Neural crest cell (in vitro differentiated cells): ENCODE measurements around the gene ZNF227. TPM values are rescaled to one million over a fixed set of nuclear protein-coding genes. Genes with fewer than 3 reads are reported as not detected.

Experiments
- DNase-seq: peaks from one replicate; pipeline ENCODE4 v3.0.0; 2021; ENCODE audit warnings: low read depth, mixed read lengths, low spot score
- H3K27ac Mint-ChIP-seq: one replicate; pipeline ENCODE4 v1.8.0; 2021; ENCODE audit warnings: mild to moderate bottlenecking, mixed read lengths; ENCODE audit not compliant: unreplicated experiment
- H3K27me3 Mint-ChIP-seq: 2 replicates; pipeline ENCODE4 v1.8.0; 2021; ENCODE audit warnings: low read depth, mild to moderate bottlenecking, mixed read lengths
- H3K36me3 Mint-ChIP-seq: 2 replicates; pipeline ENCODE4 v1.8.0; 2021; ENCODE audit warnings: low read depth, mild to moderate bottlenecking, mixed read lengths
- H3K4me1 Mint-ChIP-seq: 2 replicates; pipeline ENCODE4 v1.8.0; 2021; ENCODE audit warnings: mixed read lengths
- H3K4me3 Mint-ChIP-seq: one replicate; pipeline ENCODE4 v1.8.0; 2021; ENCODE audit warnings: mild to moderate bottlenecking, mixed read lengths
- H3K9me3 Mint-ChIP-seq: 2 replicates; pipeline ENCODE4 v1.8.0; 2021; ENCODE audit warnings: mixed read lengths
- CTCF ChIP-seq: fragments of 200-600 bp; sonication (generic); conservative IDR thresholded peaks from 2 replicates; pipeline ENCODE4 v1.5.0; 2021; ENCODE audit warnings: antibody characterized with exemption, mild to moderate bottlenecking
- total RNA-seq: library from RNA; stranded (reverse); gene quantifications from 2 replicates; pipeline ENCODE4 v1.2.1, GENCODE V29; 2021

The ZNF227 gene
- total RNA-seq, 1 donor from 2014 or later, result 35.8 TPM

DNA sequence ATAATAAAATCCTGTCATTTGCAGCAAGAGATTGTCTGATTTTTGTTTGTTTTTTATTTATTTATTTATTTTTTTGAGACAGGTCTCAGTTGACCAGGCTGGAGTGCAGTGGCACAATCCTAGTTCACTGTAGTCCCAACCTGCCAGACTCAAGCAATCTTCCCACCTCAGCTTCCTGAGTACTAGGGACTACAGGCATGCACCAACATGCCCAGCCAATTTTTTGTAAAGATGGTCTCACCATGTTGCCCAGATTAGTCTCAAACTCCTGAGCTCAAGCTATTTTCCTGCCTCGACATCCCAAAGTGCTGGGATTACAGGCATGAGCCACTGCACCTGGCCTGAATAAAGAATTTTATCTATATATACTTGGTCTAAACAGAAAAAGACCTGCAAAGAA lies 65.0 kb downstream of the ZNF227 start:
- no peak for TF ChIP-seq CTCF
- no peaks in the 10 kb centered on the region for H3K27me3 Mint-ChIP-seq
- H3K4me3 Mint-ChIP-seq, result no peak overlapping the region
- peaks cover 62% of the 10 kb centered on the region for H3K36me3 Mint-ChIP-seq
- H3K27ac Mint-ChIP-seq, result no peak overlapping the region
- no peaks in the 10 kb centered on the region for H3K4me1 Mint-ChIP-seq
- no peak for DNase-seq
- peaks cover 40% of the 10 kb centered on the region for H3K9me3 Mint-ChIP-seq

GRCh38 chr19:44278181-44278690 lies 65.9 kb downstream of the ZNF227 start:
- Mint-ChIP-seq H3K27ac (no peak overlapping the region), H3K9me3 (peaks cover 39% of the 10 kb centered on the region), H3K27me3 (no peaks in the 10 kb centered on the region), H3K36me3 (peaks cover 62% of the 10 kb centered on the region), H3K4me3 (no peak overlapping the region), H3K4me1 (no peaks in the 10 kb centered on the region)
- no peak for TF ChIP-seq CTCF
- no peak for DNase-seq

- no peaks in the 10 kb centered on the region for H3K4me1 Mint-ChIP-seq
- peaks cover 22% of the 10 kb centered on the region for H3K9me3 Mint-ChIP-seq
- no peak for TF ChIP-seq CTCF
- H3K27me3 Mint-ChIP-seq, result no peaks in the 10 kb centered on the region
- no peak overlapping the region for H3K4me3 Mint-ChIP-seq
- H3K36me3 Mint-ChIP-seq, result peaks cover 52% of the 10 kb centered on the region
- H3K27ac Mint-ChIP-seq, result no peak overlapping the region
- no peak for DNase-seq
Observed at GRCh38 chr19:44280916-44281315, 68.6 kb downstream of the ZNF227 start.

DNA sequence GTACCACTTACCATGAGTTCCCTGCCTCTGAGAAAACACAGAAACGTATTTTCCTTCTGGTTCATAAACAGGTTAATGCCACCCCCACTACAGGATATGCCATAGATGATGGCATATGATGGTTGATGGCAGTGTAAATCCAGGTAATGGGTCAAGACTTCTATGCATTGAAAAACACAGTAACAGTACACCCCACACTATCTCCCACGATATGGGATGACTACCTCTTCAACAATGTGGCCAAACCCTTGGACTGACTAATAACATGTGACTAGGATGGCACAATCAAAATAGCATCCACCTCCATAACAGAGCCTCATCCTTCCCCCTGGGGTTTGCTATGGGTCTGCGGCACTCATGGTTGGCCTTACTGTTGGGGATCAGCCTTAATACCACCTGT lies 70.5 kb downstream of the ZNF227 start:
- Mint-ChIP-seq H3K36me3 (peaks cover 60% of the 10 kb centered on the region), H3K27ac (no peak overlapping the region), H3K9me3 (peaks cover 24% of the 10 kb centered on the region), H3K4me3 (no peak overlapping the region), H3K27me3 (no peaks in the 10 kb centered on the region), H3K4me1 (no peaks in the 10 kb centered on the region)
- TF ChIP-seq CTCF, result no peak
- no peak for DNase-seq

DNA sequence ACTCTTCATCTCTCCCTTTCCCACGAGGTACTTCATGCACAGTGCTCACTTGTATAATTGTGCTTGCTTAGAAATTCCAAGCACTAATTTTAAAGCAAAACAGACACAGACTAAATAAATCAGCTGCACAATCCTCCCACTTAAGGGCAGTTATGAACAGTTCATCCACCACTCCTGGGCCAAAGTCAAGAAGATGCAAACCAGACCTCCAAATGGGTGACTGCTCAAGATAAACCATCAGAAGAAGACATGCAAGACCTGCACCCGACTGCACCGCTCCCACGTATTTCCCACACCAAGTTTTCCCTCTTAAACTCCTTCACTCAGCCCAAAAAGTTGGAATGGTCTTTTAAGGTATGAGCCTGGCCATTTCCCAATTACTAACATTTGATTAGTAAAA lies 72.6 kb downstream of the ZNF227 start:
- DNase-seq, result no peak
- no peaks in the 10 kb centered on the region for H3K4me1 Mint-ChIP-seq
- H3K27ac Mint-ChIP-seq, result no peak overlapping the region
- no peak overlapping the region for H3K4me3 Mint-ChIP-seq
- peaks cover 71% of the 10 kb centered on the region for H3K36me3 Mint-ChIP-seq
- no peak for TF ChIP-seq CTCF
- H3K27me3 Mint-ChIP-seq, result no peaks in the 10 kb centered on the region
- H3K9me3 Mint-ChIP-seq, result peaks cover 25% of the 10 kb centered on the region

Other genes with a start within 250 kb of the ZNF227 start
- 8.8 and 11.9 TPM in 2 replicates for gene ZNF155, start 228.3 kb upstream of the ZNF227 start, total RNA-seq
- gene ZNF230, start 209.6 kb upstream of the ZNF227 start, total RNA-seq, result 6.0 and 6.5 TPM in 2 replicates
- 7.6 and 8.1 TPM in 2 replicates for gene ZNF222, start 187.2 kb upstream of the ZNF227 start, total RNA-seq
- gene ZNF223, start 160.5 kb upstream of the ZNF227 start, total RNA-seq, result 5.8 and 7.6 TPM in 2 replicates
- 4.5 TPM in 2 replicates for gene ZNF284, start 140.4 kb upstream of the ZNF227 start, total RNA-seq
- 19.4 and 23.0 TPM in 2 replicates for gene ZNF224, start 118.2 kb upstream of the ZNF227 start, total RNA-seq
- gene ZNF225, start 99.1 kb upstream of the ZNF227 start, total RNA-seq, result 6.9 and 7.8 TPM in 2 replicates
- gene ZNF234, start 71.0 kb upstream of the ZNF227 start, total RNA-seq, result 18.2 and 18.6 TPM in 2 replicates
- gene ZNF226, start 47.4 kb upstream of the ZNF227 start, total RNA-seq, result 24.4 and 29.8 TPM in 2 replicates
- gene ZNF233, start 47.4 kb downstream of the ZNF227 start, total RNA-seq, result 1.7 and 2.5 TPM in 2 replicates
- gene ZNF235, start 92.5 kb downstream of the ZNF227 start, total RNA-seq, result 9.5 and 11.5 TPM in 2 replicates
- 9.9 and 14.8 TPM in 2 replicates for gene ZNF112, start 144.1 kb downstream of the ZNF227 start, total RNA-seq
- gene ZNF285, start 189.1 kb downstream of the ZNF227 start, total RNA-seq, result 9.2 and 10.8 TPM in 2 replicates
- gene ZNF229, start 235.9 kb downstream of the ZNF227 start, total RNA-seq, result 6.7 and 7.4 TPM in 2 replicates